Body of pancreas (tissue), 4 donors: Measurements from ENCODE around the gene IQCE.

Experiments
- CTCF ChIP-seq, 7 experiments: fragments of 450-650 bp in 4 of 7; fragments of 200-600 bp in 3 of 7; sonication (generic) in 3 of 7; IDR thresholded peaks; one replicate each; pipeline ENCODE4 v1.5.1; 2016 to 2019; ENCODE audit warnings: antibody characterized with exemption in 7 of 7
- POLR2A ChIP-seq, 3 donors: fragments of 450-650 bp; IDR thresholded peaks; one replicate each; pipeline ENCODE4 v1.6.1; 2016; ENCODE audit warnings: antibody characterized with exemption in 3 of 3, mild to moderate bottlenecking in 2 of 3

GRCh38 chr7:2623698-2624014 lies 64.9 kb downstream of the IQCE start:
- TF ChIP-seq CTCF (IDR thresholded peaks at IDR 0.05) (no peak), POLR2A (IDR thresholded peaks at IDR 0.05) (no peak)
